AG09309 (cell line): Measurements from ENCODE around the gene BAIAP2L1.
A peak's percentile ranks its signal among the peaks of the same experiment; 100 is the strongest.
"Not testable (repeated sequence)": the region's sequence is repeated elsewhere in the genome, so short reads cannot be mapped to it uniquely, and the experiment has no call there.

Source experiments
- DNase-seq: peaks from one replicate; pipeline ENCODE4 v3.0.0-alpha.2; 2010; ENCODE audit warnings: low read depth
- H3K4me3 ChIP-seq: 2 replicates; pipeline ENCODE4 v1.5.1; 2011; ENCODE audit warnings: mild to moderate bottlenecking, low read depth, low read length, moderate library complexity; ENCODE audit not compliant: control insufficient read depth
- TF ChIP-seq, protein P1 (sequence below): IDR thresholded peaks from 2 replicates; pipeline ENCODE4 v1.5.1; 2011; ENCODE audit warnings: mild to moderate bottlenecking, low read depth, low read length, inconsistent platforms; ENCODE audit not compliant: insufficient read depth, control insufficient read depth; ENCODE audit errors: missing control alignments

Gene BAIAP2L1

DNA sequence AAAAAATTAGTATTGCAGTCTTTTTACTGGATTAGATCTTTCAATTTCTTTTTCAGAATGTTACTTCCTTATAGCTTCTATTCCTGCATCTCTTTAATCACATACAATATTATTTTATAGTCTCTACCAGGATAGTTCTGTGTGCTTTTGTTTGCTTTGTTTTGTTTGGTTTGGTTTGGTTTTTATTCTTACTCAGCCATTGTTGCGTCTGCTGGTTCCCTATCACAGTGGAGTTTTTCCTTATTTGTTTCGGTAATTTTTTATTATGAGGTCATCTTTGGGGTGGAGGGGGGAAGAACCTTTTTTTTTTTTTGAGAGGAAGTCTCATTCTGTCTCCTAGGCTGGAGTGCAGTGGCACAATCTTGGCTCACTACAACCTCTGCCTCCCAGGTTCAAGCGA is 9.0 kb upstream of the BAIAP2L1 start:
- no peak for DNase-seq
- H3K4me3 ChIP-seq: no peak overlapping the region
- TF ChIP-seq, protein P1, sequence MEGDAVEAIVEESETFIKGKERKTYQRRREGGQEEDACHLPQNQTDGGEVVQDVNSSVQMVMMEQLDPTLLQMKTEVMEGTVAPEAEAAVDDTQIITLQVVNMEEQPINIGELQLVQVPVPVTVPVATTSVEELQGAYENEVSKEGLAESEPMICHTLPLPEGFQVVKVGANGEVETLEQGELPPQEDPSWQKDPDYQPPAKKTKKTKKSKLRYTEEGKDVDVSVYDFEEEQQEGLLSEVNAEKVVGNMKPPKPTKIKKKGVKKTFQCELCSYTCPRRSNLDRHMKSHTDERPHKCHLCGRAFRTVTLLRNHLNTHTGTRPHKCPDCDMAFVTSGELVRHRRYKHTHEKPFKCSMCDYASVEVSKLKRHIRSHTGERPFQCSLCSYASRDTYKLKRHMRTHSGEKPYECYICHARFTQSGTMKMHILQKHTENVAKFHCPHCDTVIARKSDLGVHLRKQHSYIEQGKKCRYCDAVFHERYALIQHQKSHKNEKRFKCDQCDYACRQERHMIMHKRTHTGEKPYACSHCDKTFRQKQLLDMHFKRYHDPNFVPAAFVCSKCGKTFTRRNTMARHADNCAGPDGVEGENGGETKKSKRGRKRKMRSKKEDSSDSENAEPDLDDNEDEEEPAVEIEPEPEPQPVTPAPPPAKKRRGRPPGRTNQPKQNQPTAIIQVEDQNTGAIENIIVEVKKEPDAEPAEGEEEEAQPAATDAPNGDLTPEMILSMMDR: no peak

DNA sequence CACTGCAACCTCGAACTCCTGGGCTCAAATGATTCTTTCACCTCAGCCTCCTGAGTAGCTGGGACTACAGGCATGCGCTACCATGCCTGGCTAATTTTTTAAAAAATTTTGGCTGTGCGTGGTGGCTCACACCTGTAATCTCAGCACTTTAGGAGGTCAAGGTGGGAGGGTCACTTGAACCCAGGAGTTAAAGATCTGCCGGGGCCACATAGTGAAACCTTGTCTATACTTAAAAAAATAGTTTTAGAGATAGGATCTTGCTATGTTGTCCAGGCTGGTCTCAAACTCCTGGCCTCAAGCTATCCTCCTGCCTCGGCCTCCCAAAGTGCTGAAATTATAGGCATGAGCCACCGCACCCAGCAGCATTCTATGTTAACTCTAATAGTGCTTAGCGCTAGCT is 7.3 kb upstream of the BAIAP2L1 start:
- H3K4me3 ChIP-seq, DNase-seq: not testable (repeated sequence)

DNA sequence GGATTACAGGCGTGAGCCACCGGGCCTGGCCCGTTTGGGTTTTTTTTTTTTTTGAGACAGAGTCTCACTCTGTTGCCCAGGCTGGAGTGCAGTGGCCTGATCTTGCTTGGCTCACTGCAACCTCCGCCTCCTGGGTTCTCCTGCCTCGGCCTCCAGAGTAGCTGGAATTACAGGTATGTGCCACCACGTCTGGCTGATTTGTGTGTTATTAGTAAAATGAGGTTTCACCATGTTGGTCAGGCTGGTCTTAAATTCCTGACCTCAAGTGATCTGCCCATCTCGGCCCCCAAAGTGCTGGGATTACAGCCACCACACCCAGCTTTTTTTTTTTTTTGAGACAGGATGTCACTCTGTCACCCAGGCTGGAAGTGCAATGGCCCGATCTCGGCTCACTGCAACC is 5.9 kb upstream of the BAIAP2L1 start:
- TF ChIP-seq, protein P1: no peak
- DNase-seq: no peak
- no peak overlapping the region for H3K4me3 ChIP-seq

DNA sequence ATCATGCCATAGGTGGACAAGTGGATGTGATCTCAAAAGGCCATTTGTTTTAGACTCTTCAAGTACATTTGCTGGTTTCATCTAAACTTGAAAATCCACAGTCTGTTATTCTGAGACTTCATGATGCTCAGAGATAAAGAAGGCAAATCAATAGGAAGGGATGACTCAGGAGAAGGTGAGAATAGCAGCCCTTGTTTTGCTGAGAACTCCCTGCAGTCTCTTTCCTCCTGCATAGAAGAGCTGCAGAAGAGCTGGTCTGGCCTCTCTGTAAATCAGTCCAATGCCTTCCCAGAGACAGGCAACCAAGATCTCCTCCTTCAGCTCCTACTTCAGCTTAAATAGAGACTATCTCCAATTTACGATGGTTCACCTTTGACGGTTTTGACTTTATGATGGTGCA is 4.0 kb upstream of the BAIAP2L1 start:
- DNase-seq: no peak
- TF ChIP-seq, protein P1: no peak
- no peak overlapping the region for H3K4me3 ChIP-seq

DNA sequence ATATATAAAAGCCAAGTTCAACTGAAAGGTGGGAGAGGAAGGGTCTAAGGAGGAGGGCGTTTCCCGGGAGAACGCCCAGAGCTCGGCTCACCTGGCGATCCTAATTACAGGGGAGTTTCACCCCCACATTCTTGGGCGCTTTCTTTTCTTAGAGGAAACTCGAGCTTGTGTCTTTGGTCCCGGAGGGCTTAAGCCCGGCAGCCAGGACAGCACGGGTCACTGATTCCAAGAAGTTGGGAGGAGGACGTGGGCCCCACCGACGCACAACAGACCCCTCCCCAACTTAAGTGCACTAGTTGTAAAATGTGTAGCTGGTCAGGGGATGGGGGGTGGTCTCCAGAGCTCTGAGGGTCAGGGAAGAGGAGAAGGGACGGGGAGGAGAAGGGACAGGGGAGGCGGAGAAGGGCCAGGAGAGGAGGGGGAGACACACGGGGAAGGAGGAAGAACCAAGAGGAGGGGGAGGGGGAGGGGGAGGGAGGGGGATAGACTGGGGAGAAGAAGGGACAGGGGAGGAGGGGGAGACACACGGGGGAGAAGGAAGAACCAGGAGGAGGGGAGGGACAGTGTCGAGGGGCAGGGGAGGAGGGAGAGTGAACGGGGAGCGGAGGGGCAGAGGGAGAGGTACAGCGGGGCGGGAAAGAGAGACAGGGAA is 874 bp downstream of the BAIAP2L1 start:
- H3K4me3 ChIP-seq: peak overlapping the region; percentile 87
- TF ChIP-seq, protein P1: no peak
- no peak for DNase-seq

DNA sequence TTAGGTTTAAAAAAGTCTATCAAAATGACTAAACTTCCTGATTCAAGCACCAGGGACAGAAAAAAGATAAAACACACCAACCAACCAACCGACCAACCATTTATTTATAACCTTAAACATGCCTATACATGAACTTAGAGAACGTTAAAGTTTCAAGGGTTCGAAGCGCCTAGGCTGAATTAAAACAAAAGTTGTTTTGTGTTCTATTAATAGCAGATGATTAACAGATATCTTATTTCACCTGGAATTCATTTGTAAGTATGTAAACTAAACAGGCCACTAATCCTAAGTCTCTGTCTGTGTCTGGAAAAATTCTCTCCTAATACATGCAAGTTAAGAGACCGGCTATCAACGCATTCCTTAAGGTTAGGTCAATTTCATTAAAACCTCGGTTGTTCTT is 1.4 kb downstream of the BAIAP2L1 start:
- peak overlapping the region; percentile 87 for H3K4me3 ChIP-seq
- TF ChIP-seq, protein P1: no peak
- no peak for DNase-seq

DNA sequence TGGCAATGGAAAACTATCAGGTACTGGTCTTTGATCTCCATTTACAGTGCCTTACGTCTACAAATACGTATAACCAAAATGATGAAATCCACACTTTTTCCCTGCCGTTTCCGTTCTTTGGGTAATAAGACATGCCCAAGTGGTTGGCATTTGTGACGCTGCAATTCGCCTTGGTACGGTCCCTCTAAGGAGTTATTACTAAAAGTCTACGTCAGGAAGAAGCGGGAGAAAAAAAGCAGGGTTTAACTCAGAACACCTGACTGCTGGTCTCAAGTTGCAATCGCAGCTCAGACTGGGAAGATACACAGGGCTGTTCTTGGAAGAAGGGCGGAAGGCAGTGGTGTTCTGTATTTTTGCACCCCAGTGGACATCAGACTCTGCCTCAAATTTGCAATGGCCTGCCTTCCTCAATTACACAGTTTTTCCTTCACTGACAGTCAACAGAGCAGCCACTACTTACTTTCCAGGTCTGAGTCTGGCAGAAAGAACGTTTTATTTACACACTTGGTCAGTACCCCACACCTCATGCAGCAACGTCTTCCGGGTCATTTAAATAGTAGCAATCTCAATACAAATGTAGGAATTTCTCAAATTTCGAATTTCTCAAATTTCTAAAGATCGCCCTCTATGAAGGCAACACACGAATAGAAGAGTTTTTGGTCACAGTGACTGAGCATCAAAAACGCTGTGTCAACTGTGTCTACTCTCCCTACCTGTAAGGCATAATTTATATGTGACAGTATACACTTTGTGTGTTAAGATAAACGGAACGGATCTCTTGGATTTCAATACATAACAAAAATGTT is 2.1 kb downstream of the BAIAP2L1 start:
- no peak for DNase-seq
- H3K4me3 ChIP-seq: no peak overlapping the region
- TF ChIP-seq, protein P1: no peak
